GM12872 (cell line): ENCODE data around the gene PSMB8.

Source experiments
- TF ChIP-seq, protein P1 (sequence below): IDR thresholded peaks from 3 replicates; pipeline ENCODE4 v1.5.1; 2011; ENCODE audit warnings: low read depth, mild to moderate bottlenecking, low read length, moderate library complexity; ENCODE audit not compliant: insufficient read depth

PSMB8 gene

DNA sequence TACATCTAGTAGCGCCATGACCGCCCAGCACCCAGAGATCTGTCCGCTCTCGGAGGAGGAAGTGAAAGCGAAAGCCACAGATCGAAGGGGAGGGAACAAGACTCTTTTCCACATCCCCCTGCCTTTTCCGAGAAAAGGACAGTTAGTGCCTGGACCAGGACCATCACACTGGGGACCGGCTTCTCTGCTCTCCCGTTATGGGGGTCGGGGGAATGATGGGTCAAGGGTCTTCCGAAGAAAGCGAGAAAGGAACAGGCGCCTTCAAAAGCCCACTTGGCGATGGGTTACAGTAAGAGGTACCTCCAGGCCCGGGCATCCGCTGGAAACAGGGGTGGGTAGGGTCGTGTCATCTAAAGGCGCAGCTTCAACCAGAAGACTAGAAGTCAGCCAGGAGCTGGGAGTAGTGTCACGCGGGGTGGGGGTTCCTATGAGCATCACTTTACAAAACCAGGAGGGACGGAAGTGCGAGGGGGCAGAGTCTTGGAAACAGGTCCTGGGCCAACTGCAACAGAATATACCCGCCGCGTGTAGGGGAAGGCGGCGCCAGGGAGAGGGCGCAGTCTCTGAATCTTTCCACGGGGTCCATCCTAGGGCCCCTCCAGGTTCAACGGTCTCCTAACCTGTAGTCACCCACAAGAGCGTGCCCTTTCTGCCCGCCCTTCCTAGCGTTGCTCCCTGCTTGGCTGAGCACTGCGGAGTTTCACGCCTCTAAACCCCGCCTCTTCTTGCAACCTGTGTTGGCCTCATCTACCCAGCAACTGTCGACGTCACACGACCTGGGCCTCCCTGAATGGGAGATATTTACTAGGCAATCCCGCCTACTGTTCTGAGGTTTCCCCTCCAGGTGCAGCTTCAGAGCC lies at the start of gene PSMB8:
Gene PSMB8 (minus strand): TSS at position 69 of the 860 bp plus-strand sequence. CDS start 51 bp downstream, at position 18.
- TF ChIP-seq, protein P1, sequence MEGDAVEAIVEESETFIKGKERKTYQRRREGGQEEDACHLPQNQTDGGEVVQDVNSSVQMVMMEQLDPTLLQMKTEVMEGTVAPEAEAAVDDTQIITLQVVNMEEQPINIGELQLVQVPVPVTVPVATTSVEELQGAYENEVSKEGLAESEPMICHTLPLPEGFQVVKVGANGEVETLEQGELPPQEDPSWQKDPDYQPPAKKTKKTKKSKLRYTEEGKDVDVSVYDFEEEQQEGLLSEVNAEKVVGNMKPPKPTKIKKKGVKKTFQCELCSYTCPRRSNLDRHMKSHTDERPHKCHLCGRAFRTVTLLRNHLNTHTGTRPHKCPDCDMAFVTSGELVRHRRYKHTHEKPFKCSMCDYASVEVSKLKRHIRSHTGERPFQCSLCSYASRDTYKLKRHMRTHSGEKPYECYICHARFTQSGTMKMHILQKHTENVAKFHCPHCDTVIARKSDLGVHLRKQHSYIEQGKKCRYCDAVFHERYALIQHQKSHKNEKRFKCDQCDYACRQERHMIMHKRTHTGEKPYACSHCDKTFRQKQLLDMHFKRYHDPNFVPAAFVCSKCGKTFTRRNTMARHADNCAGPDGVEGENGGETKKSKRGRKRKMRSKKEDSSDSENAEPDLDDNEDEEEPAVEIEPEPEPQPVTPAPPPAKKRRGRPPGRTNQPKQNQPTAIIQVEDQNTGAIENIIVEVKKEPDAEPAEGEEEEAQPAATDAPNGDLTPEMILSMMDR: peak; percentile 18; the same call in 1 of the 3 replicates

DNA sequence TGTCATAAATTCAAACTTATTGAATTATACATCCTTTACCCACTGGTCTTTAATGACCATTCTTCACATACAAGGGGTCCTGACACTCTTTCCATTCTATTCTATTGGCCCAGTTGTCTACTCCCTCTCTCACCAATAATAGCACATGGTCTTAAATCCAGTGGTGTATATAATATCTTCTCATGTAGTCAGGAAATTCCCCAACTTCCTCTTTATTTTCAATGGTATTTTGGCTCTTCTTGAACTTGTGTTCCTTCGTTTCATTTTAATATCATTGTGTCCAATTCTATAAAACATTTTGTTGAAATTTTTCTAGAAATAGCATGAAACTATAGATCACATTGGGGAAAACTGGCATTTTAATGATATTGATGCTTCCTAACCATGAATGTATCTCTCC lies 47.0 kb upstream of the PSMB8 start:
- TF ChIP-seq, protein P1: no peak

DNA sequence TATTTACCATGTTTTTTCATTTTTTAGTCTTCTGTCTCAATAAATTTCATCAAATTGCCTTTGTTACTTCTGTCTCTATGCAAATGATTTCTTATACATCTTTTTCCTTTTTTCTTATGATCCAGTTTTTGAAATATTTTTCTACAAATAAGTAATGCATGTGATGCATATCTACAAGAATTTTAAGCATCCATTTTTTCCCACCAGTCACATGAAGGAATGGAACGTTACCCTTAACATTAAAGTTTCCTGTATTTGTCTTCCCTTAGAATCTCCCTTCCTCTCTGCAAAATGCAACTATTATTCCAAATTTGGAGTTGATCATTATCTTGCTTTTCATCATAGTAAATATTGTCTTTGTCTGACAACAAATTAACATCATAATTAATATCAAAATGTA lies 45.7 kb upstream of the PSMB8 start:
- TF ChIP-seq, protein P1: no peak

DNA sequence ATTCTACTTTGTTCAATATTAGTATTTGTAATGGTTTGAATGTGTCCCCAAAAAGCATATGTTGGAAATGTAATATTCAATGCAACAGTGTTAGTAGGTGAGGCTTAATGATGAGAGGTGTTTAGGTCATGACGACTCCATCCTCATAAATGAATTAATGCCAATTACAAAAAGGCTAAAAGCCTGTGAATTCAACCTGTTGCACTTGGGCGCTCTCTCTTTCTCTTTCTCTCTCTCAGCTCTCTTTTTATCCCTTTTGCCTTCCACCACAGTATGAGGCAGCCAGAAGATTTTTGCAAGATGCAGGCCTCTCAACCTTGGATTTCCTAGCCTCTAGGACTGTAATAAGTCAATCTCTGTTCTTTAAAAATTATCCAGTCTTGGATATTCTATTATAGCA lies 44.7 kb upstream of the PSMB8 start:
- TF ChIP-seq, protein P1: no peak

DNA sequence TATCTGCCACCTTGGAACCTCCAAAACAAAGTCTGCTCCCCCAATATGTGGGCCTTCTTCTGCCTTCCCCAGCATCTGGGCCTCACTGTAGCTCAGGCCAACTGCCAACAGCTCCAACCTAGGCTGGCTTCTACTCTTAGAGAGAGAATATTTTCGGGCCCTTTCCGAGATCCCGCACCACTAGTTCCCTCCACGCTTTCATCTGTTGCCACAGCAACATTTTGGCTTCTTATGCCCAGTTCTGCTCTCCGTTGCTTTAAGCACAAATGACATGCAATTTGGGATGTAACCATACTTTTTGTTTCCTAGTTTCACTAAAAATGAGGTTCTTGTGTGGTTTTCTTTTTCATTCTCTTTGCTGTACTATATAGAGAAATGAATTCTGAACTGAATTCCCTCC lies 43.8 kb upstream of the PSMB8 start:
- TF ChIP-seq, protein P1: no peak

DNA sequence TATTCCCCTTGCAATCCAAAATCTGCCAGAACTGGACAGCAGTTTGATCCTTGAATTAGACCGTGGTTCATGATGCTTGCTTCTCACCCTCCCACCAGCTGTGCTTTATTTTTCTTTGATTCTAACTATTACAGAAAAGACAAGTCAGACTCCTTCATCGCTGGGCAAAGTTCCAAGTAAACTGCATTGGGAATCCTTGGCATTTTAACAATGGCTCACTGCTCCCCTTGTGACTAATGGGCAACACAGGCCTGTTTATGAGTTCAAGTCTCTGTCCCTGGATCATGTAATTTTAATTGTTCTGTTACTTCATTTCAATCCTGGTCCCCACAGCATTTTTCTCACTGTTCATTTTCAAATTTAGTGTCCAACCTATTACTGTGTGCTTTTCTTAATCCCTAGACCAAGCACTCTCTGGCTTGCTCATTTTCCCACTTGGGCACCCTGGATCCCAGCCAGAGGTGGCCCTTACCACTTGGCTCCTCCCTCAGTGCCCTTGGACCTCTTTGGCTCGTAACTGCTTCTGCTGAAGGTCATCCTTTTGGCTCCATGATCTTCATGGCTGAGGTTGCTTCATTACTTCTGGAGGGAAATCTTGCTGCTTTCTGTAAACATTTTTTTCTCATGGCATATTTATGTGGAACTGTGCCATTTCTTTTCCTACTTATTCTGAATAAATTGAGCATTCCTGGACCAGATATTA lies 43.0 kb upstream of the PSMB8 start:
- TF ChIP-seq, protein P1: no peak

DNA sequence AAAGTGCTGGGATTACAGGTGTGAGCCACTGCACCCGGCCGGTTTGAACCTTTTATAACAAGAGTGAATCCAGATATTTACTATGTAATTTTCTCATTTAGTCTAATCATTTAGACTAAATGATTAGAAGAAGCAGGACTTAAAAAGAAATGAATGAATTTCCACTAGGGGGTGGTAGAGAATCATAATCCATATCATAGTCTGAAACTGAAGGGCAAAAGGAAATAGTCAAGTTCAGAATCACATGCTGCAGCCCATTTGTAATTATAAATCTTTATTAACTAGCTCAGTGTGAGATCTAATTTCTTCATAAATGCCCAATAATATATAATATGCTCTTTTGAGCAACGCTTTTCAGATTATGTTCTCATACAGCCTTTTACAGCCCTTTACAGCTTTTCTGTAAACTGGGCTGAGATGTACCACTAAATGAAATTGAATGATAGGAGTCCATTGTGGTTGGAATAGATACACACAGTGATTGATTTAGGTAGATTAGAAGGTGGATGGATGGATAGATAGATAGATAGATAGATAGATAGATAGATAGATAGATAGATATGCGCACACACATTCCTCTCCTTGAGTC lies 41.9 kb upstream of the PSMB8 start:
- TF ChIP-seq, protein P1: peak; percentile 43; the same call in 1 of the 3 replicates
